GM19438 (cell line): ENCODE data around the gene ACKR2.
"Not testable (repeated sequence)": the region's sequence is repeated elsewhere in the genome, so short reads cannot be mapped to it uniquely, and the experiment has no call there.

Experiments
- ATAC-seq: cut with Tn5 transposase; IDR thresholded peaks from one replicate; pipeline ENCODE4 v1.9.1; 2021; ENCODE audit warnings: low read depth; ENCODE audit not compliant: unreplicated experiment

The ACKR2 gene

GRCh38 chr3:42883251-42883930 is 74.1 kb downstream of the ACKR2 start:
- not testable (repeated sequence) for ATAC-seq

GRCh38 chr3:42884324-42884723 is 75.1 kb downstream of the ACKR2 start:
- ATAC-seq = no peak

GRCh38 chr3:42886294-42886822 is 77.1 kb downstream of the ACKR2 start:
- no peak for ATAC-seq

GRCh38 chr3:42887084-42887483 is 77.8 kb downstream of the ACKR2 start:
- ATAC-seq = no peak

GRCh38 chr3:42891042-42891441 is 81.8 kb downstream of the ACKR2 start:
- no peak for ATAC-seq

- no peak for ATAC-seq
Observed at GRCh38 chr3:42892169-42892568, 82.9 kb downstream of the ACKR2 start.

GRCh38 chr3:42892807-42893206 is 83.6 kb downstream of the ACKR2 start:
- ATAC-seq = no peak

GRCh38 chr3:42894698-42895579 is 85.7 kb downstream of the ACKR2 start:
- no peak for ATAC-seq

GRCh38 chr3:42895580-42895868 is 86.3 kb downstream of the ACKR2 start:
- no peak for ATAC-seq

GRCh38 chr3:42898896-42899675 is 89.8 kb downstream of the ACKR2 start:
- ATAC-seq = no peak

- no peak for ATAC-seq
Observed at GRCh38 chr3:42900226-42901072, 91.2 kb downstream of the ACKR2 start.

- ATAC-seq = no peak
Observed at GRCh38 chr3:42901073-42901415, 91.8 kb downstream of the ACKR2 start.

GRCh38 chr3:42902257-42902656 is 93.0 kb downstream of the ACKR2 start:
- no peak for ATAC-seq

GRCh38 chr3:42904076-42904475 is 94.8 kb downstream of the ACKR2 start:
- no peak for ATAC-seq

GRCh38 chr3:42905740-42906069 is 96.5 kb downstream of the ACKR2 start:
- ATAC-seq = no peak

GRCh38 chr3:42906070-42906847 is 97.0 kb downstream of the ACKR2 start, which contains the start of gene ZNF662:
Gene ZNF662 (plus strand): TSS chr3:42906142. CDS start chr3:42908115, 1,973 bp downstream.
- no peak for ATAC-seq

GRCh38 chr3:42906848-42907183 is 97.6 kb downstream of the ACKR2 start:
- ATAC-seq = no peak

- no peak for ATAC-seq
Observed at GRCh38 chr3:42908675-42909074, 99.4 kb downstream of the ACKR2 start.

GRCh38 chr3:42911551-42911950 is 102.3 kb downstream of the ACKR2 start:
- ATAC-seq = no peak
